Colon (tissue), 2 donors: ENCODE data around the gene RHEBL1.

Experiments used
- FAIRE-seq: peaks from 2 replicates; lab custom pipeline; 2012; peaks lifted over from hg19 to GRCh38; lab: Jason Lieb, UNC
- donor health status: control.
- donor health status: control.

Gene RHEBL1

GRCh38 chr12:49037111-49037946 lies 32.5 kb downstream of the RHEBL1 start:
- FAIRE-seq = no peak

- FAIRE-seq = no peak
Observed at GRCh38 chr12:49036029-49036428, 33.8 kb downstream of the RHEBL1 start.

- no peak for FAIRE-seq
Observed at GRCh38 chr12:49034286-49034622, 35.5 kb downstream of the RHEBL1 start.

- no peak for FAIRE-seq
Observed at GRCh38 chr12:49033611-49034285, 36.0 kb downstream of the RHEBL1 start.

GRCh38 chr12:49032679-49033447 lies 36.9 kb downstream of the RHEBL1 start:
- FAIRE-seq = no peak

GRCh38 chr12:49032276-49032675 lies 37.5 kb downstream of the RHEBL1 start:
- FAIRE-seq = no peak

GRCh38 chr12:49031573-49032161 lies 38.1 kb downstream of the RHEBL1 start:
- FAIRE-seq = no peak

- FAIRE-seq = no peak
Observed at GRCh38 chr12:49030714-49031572, 38.8 kb downstream of the RHEBL1 start.

GRCh38 chr12:49030119-49030518 lies 39.7 kb downstream of the RHEBL1 start:
- FAIRE-seq = no peak

GRCh38 chr12:49028666-49029275 lies 41.0 kb downstream of the RHEBL1 start:
- FAIRE-seq = no peak

- no peak for FAIRE-seq
Observed at GRCh38 chr12:49027846-49028555, 41.8 kb downstream of the RHEBL1 start.

GRCh38 chr12:49026678-49027480 lies 42.9 kb downstream of the RHEBL1 start:
- no peak for FAIRE-seq

- no peak for FAIRE-seq
Observed at GRCh38 chr12:49026101-49026500, 43.7 kb downstream of the RHEBL1 start.

GRCh38 chr12:49025463-49025862 lies 44.3 kb downstream of the RHEBL1 start:
- FAIRE-seq = no peak

GRCh38 chr12:49024543-49024942 lies 45.2 kb downstream of the RHEBL1 start:
- FAIRE-seq = no peak

GRCh38 chr12:49023812-49024211 lies 46.0 kb downstream of the RHEBL1 start:
- no peak for FAIRE-seq

- no peak for FAIRE-seq
Observed at GRCh38 chr12:49022558-49023178, 47.1 kb downstream of the RHEBL1 start.

GRCh38 chr12:49021292-49021915 lies 48.4 kb downstream of the RHEBL1 start:
- no peak for FAIRE-seq

- FAIRE-seq = no peak
Observed at GRCh38 chr12:49020441-49020840, 49.3 kb downstream of the RHEBL1 start.
